Sigmoid colon (tissue), 7 donors: ENCODE data around the gene SLC12A8. TPM values are rescaled to one million over a fixed set of nuclear protein-coding genes. Genes with fewer than 3 reads are reported as not detected.

ENCODE experiments used
- DNase-seq: peaks from one replicate; pipeline ENCODE4 v3.0.0-alpha.2; 2019
- H3K27ac ChIP-seq, 4 donors: fragments of 200-600 bp; sonication (generic); one replicate each; pipeline ENCODE4 v1.5.1; 2016 to 2019; ENCODE audit warnings: mild to moderate bottlenecking in 1 of 4
- H3K27me3 ChIP-seq, 3 donors: fragments of 200-600 bp; sonication (generic); one replicate each; pipeline ENCODE4 v1.5.1; 2019; ENCODE audit warnings: mild to moderate bottlenecking in 1 of 3
- H3K36me3 ChIP-seq, 4 donors: fragments of 200-600 bp; sonication (generic); one replicate each; pipeline ENCODE4 v1.5.1; 2016 to 2019
- H3K4me1 ChIP-seq, 4 donors: fragments of 200-600 bp; sonication (generic); one replicate each; pipeline ENCODE4 v1.5.1; 2017 to 2019
- H3K4me3 ChIP-seq, 4 donors: fragments of 200-600 bp; sonication (generic); one replicate each; pipeline ENCODE4 v1.5.1; 2017 to 2019; ENCODE audit warnings: mild to moderate bottlenecking in 2 of 4, moderate library complexity in 1 of 4
- H3K9me3 ChIP-seq, 4 donors: fragments of 200-600 bp in 3 of 4; sonication (generic) in 3 of 4; one replicate each; pipeline versions ENCODE4 v1.5.1 to v1.6.1; 2013 to 2019
- EP300 ChIP-seq, 4 donors: sonication (generic); formaldehyde crosslinking; IDR thresholded peaks; one replicate each; pipeline ENCODE4 v1.6.1; 2017; ENCODE audit warnings: antibody characterized with exemption in 4 of 4
- POLR2A ChIP-seq, 2 donors: fragments of 450-650 bp; IDR thresholded peaks; one replicate each; pipeline ENCODE4 v1.6.1; 2016; ENCODE audit warnings: antibody characterized with exemption in 2 of 2, mild to moderate bottlenecking in 2 of 2, moderate library complexity in 2 of 2
- POLR2AphosphoS5 ChIP-seq, 4 donors: sonication (generic); formaldehyde crosslinking; IDR thresholded peaks; one replicate each; pipeline ENCODE4 v1.6.1; 2017; ENCODE audit warnings: antibody characterized with exemption in 4 of 4
- WGBS, 2 donors: extraction: QIAGEN DNeasy Blood & Tissue Kit; methylation state at CpG; one replicate each; pipeline ENCODE4 v1.1.7; 2013; 5-methylcytosine and 5-hydroxymethylcytosine counted together
- intact Hi-C: fragments of 100-400 bp; cut with DNase I; formaldehyde crosslinking; loops from one replicate; pipeline ENCODE4 v1.15.1; 2023
- polyA plus RNA-seq, 3 donors: library from polyadenylated mRNA; stranded (reverse); fragments of 200-250 nt; gene quantifications; one replicate each; pipeline ENCODE4 v1.2.3, GENCODE V29; 2013
- total RNA-seq, 4 donors: library from RNA; depleted of rRNA; stranded (reverse); fragments of >200 nt; gene quantifications; one replicate each; pipeline ENCODE4 v1.1.0, GENCODE V29; 2016
- TF ChIP-seq, protein P1 (sequence below), 4 experiments: fragments of 450-650 bp in 3 of 4; fragments of 200-600 bp in 1 of 4; IDR thresholded peaks; one replicate each; pipeline ENCODE4 v1.5.1; 2016 to 2019; ENCODE audit warnings: antibody characterized with exemption in 4 of 4, mild to moderate bottlenecking in 3 of 4, moderate library complexity in 2 of 4
- donor health status: healthy with polysubstance abuse.
- donor health status: Bipolar disorder and iron deficiency.
- donor health status: healthy.

SLC12A8 gene
- total and polyA plus RNA-seq, 7 donors: 0.33 to 6.3 (median 1.7) TPM; not detected in 3

DNA sequence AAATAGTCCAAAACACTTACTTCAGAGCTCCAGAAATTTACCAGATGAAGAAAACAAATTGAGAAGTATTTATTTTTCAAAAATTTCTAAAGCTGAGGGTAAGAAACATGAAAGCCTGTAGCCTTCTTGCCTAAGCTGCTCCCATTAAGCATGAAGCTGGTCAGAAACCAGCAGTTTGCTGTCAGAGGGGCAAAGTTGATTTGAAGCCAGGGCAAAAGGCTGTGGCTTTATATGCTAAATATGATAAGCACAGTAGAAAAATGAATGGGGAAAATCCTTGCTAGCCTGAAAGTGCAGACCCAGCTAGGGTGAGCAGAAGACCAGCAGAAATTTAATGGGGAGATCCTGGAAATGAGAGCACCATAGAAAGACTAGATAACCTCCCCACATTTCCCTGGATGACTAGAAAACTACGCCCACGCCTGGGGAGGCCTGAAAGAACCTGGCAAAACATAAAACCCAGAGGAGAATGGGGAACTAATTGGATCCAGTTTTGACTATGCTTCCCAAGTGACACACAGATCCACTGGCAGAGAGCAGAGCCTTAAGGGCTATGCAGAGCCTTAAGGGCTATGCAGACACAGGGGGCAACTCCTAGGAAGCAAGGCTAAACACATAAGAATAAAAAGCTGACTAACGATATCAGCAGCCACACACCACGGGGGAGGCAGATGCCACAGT, 113.8 kb downstream of the SLC12A8 start:
- TF ChIP-seq EP300 (IDR thresholded peaks at IDR 0.05): no peak
- no peak for TF ChIP-seq POLR2AphosphoS5 (IDR thresholded peaks at IDR 0.05)
- no peak for TF ChIP-seq POLR2A (IDR thresholded peaks at IDR 0.05)
- TF ChIP-seq, protein P1, sequence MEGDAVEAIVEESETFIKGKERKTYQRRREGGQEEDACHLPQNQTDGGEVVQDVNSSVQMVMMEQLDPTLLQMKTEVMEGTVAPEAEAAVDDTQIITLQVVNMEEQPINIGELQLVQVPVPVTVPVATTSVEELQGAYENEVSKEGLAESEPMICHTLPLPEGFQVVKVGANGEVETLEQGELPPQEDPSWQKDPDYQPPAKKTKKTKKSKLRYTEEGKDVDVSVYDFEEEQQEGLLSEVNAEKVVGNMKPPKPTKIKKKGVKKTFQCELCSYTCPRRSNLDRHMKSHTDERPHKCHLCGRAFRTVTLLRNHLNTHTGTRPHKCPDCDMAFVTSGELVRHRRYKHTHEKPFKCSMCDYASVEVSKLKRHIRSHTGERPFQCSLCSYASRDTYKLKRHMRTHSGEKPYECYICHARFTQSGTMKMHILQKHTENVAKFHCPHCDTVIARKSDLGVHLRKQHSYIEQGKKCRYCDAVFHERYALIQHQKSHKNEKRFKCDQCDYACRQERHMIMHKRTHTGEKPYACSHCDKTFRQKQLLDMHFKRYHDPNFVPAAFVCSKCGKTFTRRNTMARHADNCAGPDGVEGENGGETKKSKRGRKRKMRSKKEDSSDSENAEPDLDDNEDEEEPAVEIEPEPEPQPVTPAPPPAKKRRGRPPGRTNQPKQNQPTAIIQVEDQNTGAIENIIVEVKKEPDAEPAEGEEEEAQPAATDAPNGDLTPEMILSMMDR (IDR thresholded peaks at IDR 0.05): no peak
- 92 to 94% methylated on average over 4 of the region's 4 CpGs for WGBS, 2 donors
- H3K4me1 ChIP-seq: no peaks in the 10 kb centered on the region
- H3K27me3 ChIP-seq: no peaks in the 10 kb centered on the region
- no peaks in the 10 kb centered on the region for H3K9me3 ChIP-seq
- no peak for DNase-seq
- H3K4me3 ChIP-seq: no peak overlapping the region
- H3K36me3 ChIP-seq: no peaks in the 10 kb centered on the region
- intact Hi-C loops: no loop called here
- H3K27ac ChIP-seq: no peak overlapping the region

DNA sequence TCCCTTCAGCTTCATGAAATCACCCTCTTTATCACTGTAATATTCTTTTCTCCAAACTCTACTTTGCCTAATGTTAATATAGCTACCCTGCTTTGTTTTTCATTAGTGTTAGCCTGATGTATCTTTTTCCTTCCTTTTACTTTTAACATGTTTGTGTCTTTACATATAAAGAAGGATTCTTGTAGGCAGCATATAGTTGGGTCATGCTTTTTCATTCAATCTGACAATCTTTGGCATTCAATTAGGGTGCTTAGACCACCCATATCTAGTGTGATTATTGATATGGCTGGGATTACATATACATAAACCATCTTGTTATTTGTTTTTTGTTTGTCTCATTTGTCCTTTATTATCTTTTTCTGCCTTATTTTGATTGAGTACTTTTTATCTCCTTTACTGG, 121.9 kb downstream of the SLC12A8 start:
- H3K27me3 ChIP-seq: no peaks in the 10 kb centered on the region
- H3K36me3 ChIP-seq: no peaks in the 10 kb centered on the region
- no peak for DNase-seq
- no peak overlapping the region for H3K27ac ChIP-seq
- H3K4me1 ChIP-seq: no peaks in the 10 kb centered on the region
- TF ChIP-seq POLR2AphosphoS5 (IDR thresholded peaks at IDR 0.05): no peak
- TF ChIP-seq EP300 (IDR thresholded peaks at IDR 0.05): no peak
- TF ChIP-seq, protein P1 (IDR thresholded peaks at IDR 0.05): no peak
- no peak for TF ChIP-seq POLR2A (IDR thresholded peaks at IDR 0.05)
- H3K9me3 ChIP-seq: peaks cover 0 to 5% (median 0%) of the 10 kb centered on the region in 4 donors
- no peak overlapping the region for H3K4me3 ChIP-seq
- intact Hi-C loops: no loop called here

DNA sequence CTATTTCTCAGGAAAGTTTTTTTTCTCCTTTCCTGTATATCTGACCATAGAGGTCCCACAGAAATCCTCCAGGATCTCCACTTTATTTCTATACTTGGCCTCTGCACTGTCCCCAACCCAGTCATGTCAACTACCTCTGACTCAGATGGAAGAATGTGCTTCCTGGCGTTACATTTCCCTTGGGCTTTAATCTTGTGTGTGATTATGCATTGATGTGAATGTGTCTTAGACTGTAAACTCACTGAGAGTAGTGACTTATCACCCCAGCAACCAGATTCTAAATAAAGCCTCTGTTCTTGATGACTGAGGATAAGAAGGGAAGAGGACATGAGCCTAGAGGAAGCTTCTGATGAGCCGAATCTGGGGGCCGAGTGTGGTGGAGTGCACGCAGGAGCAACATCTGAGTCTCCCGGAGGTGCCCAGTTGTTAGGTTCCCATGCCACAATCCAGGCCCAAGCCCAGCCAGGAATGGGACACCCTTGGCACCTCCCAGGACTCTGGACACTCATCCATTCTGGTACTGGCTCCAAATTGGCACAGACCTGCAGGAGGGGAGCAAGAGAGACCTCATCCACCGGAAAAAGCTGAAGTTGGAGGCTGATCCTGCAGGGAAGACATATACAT, 124.7 kb downstream of the SLC12A8 start:
- Histone ChIP-seq H3K27me3 (no peaks in the 10 kb centered on the region), H3K9me3 (peaks cover 0 to 5% (median 0%) of the 10 kb centered on the region in 4 donors), H3K4me1 (no peaks in the 10 kb centered on the region), H3K36me3 (no peaks in the 10 kb centered on the region), H3K27ac (no peak overlapping the region), H3K4me3 (no peak overlapping the region)
- DNase-seq: no peak
- intact Hi-C loops: no loop called here
- WGBS, 2 donors: 87 to 90% methylated on average over 6 of the region's 6 CpGs
- TF ChIP-seq EP300 (IDR thresholded peaks at IDR 0.05): no peak
- TF ChIP-seq, protein P1 (IDR thresholded peaks at IDR 0.05): no peak
- no peak for TF ChIP-seq POLR2AphosphoS5 (IDR thresholded peaks at IDR 0.05)
- no peak for TF ChIP-seq POLR2A (IDR thresholded peaks at IDR 0.05)

DNA sequence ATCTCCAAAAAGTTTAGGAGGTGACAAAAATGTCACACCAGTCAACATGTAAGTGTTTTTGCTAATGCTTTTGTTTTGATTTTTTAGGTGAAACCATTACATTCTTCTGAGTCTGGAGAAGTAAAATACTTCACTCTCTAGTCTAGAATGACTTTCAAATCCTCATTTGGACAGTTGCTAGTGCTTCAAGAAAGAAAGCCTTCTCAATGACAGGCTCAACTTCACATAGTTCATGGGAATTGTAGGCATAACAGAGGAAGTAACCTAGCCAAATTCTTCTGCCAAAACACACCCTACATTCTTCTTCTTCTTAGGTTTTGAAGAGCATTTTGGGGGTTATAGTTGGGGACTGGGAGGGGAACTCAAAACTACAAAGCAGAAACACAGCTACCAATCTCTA, 127.4 kb downstream of the SLC12A8 start:
- DNase-seq: no peak

More for the DNA sequence above, 127.4 kb downstream of the SLC12A8 start:
- Histone ChIP-seq H3K27me3 (no peaks in the 10 kb centered on the region), H3K36me3 (no peaks in the 10 kb centered on the region), H3K9me3 (peaks cover 0 to 2% (median 0%) of the 10 kb centered on the region in 4 donors), H3K27ac (no peak overlapping the region), H3K4me1 (no peaks in the 10 kb centered on the region), H3K4me3 (no peak overlapping the region)
- no peak for TF ChIP-seq EP300 (IDR thresholded peaks at IDR 0.05)
- TF ChIP-seq POLR2AphosphoS5 (IDR thresholded peaks at IDR 0.05): no peak
- TF ChIP-seq, protein P1 (IDR thresholded peaks at IDR 0.05): no peak
- TF ChIP-seq POLR2A (IDR thresholded peaks at IDR 0.05): no peak
- intact Hi-C loops: no loop called here
